Measurements from ENCODE around the gene CDHR2.

CDHR2 gene

GRCh38 chr5:176575066-176575465, 25.9 kb downstream of the CDHR2 start:
- no peak for FAIRE-seq

GRCh38 chr5:176575488-176576422, 26.6 kb downstream of the CDHR2 start:
- FAIRE-seq = no peak

GRCh38 chr5:176577312-176578176, 28.4 kb downstream of the CDHR2 start:
- no peak for FAIRE-seq

- FAIRE-seq = no peak
Measured at GRCh38 chr5:176578391-176578808, 29.3 kb downstream of the CDHR2 start.

DNA sequence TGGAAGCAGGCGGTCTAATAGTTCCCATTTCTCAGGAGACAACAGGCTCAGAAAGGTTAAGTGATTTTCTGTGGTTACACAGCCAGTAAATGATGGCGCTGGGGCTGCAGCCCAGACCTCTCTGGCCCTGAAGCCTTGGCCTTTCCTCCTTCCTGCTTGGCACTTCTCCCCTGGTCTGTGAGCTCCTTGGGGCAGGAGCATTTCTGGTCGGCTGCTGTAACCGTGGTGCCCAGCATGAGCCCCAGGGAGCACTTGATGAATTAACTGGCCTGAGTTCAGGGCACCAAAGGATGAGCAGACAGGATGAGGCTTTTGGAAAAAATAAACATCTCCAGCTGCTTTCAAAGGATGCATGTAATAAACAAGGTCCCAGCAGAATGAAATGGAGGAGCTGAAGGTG, 30.2 kb downstream of the CDHR2 start:
- no peak for FAIRE-seq

DNA sequence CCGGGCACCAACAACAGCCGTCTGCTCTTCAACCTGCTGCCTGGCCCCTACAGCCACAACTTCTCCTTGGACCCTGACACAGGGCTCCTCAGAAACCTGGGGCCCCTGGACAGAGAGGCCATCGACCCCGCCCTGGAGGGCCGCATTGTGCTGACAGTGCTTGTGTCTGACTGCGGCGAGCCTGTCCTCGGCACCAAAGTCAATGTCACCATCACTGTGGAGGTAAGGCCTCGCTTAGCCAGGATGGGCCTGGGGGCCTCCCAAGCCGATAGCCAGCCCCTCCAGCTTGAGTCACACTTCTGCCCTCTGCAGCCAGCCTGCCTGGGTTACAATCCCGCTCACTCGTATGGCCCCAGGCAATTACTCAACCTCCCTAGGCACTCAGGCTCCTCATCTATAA, 32.2 kb downstream of the CDHR2 start:
- FAIRE-seq = no peak

DNA sequence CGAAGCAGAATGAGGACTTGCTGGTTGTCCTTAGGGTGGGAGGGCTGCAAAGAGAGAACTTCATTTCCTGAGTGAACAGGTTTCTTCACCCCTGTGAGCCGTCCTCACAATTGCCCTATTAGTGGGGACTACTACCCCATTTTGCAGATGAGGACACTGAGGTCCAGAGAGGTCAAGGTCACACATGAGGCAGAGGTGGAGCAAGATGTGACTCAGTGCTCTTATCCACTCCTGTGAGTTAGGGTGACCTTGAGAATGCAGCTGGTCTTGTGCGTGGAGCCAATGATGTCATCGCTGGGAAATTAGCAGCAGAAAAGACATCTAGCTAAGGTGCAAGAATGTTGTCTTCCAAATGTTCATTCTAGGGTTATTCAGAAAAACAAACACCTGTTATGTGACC, 33.9 kb downstream of the CDHR2 start:
- no peak for FAIRE-seq

DNA sequence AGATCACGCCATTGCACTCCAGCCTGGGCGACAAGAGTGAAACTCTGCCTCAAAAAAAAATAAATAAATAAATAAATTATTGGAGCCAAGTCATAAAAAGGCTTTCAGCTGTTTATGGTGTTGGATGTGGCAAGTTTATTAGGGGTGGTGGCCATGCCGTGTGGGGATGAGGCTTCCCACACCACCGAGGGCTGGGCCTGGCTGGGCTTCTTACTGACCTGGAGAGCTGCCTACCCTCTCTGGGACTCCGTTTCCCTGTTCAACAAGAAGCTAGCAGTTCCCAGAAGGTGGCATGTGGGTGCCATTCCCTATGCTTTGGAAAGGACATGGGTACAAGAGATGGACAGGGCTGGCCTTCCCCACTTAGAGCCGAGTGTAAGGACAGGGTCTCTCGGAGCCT, 38.3 kb downstream of the CDHR2 start:
- FAIRE-seq = no peak

DNA sequence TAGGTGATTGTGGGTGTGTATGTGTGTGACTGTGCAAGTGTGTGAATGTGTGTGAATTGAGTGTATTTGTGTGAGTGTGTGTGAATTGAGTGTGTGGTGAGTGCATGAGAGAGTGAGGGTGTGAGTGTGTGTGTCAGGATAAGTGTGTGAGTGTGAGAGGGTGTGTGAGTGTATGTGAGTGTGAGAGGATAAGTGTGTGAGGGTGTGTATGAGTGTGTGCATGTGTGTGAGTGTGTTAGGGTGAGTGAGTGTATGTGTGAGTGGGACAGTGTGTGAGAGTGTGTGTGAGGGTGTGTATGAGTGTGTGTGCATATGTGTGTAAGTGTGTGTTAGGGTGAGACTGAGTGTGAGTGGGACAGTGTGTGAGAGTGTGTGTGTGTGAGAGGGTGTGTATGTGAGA, 39.2 kb downstream of the CDHR2 start:
- FAIRE-seq = no peak

DNA sequence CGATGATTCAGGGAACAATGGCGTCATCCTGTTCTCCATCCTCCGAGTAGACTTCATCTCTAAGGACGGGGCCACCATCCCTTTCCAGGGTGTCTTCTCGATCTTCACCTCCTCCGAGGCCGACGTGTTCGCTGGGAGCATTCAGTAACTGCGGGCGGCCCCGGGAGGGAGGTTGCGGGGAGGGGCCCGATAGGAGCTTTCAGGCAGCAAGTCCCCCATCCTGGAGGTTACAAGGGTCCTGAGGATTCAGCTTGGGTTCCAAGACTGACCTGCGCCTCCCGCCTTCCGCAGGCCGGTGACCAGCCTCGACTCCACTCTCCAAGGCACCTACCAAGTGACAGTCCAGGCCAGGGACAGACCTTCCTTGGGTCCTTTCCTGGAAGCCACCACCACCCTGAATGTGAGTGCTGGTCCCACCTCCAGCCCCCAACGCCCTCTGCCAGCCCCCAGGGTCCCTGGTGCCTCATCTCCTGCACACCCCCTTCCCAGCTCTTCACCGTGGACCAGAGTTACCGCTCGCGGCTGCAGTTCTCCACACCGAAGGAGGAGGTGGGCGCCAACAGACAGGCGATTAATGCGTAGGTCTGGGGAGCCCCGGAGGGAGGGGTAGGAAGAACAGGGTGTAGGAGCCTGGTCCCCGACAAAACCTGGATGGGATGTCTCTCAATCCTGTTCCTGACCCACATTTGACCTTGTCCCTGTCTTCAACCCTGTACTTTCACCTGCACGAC, 40.1 kb downstream of the CDHR2 start:
- no peak for FAIRE-seq

DNA sequence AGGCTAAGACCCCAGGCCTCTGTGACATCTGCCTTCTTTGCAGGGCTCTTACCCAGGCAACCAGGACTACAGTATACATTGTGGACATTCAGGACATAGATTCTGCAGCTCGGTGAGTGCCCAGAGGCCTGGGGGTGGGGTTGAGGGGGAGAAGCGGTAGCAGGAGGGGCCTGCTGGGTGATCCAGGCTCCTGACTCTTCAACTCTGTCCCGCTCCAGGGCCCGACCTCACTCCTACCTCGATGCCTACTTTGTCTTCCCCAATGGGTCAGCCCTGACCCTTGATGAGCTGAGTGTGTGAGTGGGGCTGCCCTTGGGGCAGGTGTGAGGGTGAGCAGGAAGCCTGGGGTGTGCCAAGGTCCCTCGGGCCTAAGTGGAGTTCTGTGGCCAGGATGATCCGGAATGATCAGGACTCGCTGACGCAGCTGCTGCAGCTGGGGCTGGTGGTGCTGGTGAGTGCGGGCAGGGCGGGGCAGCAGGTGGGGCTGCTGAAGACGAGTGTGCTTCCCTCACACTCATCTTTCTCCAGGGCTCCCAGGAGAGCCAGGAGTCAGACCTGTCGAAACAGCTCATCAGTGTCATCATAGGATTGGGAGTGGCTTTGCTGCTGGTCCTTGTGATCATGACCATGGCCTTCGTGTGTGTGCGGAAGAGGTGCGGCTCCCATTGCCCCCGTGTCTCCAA, 41.0 kb downstream of the CDHR2 start:
- no peak for FAIRE-seq

DNA sequence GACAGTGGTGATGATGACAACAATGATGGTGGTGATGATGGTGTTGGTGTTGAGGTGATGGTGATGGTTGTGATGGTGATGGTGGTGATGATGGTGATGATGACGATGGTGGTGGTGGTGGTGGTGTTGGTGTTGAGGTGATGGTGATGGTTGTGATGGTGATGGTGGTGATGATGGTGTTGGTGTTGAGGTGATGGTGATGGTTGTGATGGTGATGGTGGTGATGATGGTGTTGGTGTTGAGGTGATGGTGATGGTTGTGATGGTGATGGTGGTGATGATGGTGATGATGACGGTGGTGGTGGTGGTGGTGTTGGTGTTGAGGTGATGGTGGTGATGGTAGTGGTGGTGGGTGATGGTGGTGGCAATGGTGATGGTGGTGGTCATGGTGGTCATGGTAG, 42.5 kb downstream of the CDHR2 start:
- peak; percentile 53 for FAIRE-seq

DNA sequence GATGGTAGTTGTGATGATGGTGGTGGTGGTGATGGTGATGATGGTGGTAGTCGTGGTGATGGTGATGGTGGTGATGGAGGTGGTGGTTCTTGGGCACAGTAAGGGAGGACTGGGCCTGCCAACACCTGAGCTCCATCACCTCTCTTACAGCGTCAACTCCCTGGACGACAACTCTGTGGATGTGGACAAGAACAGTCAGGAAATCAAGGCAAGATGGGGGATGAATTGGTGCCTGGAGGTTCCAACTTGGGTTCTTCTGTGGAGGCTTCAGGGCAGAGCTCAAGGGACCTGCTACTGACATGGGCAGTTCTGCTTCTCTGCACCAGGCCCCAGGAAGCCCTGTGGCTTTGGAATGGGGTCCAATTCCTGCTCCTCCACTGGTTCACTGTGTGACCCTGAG, 43.4 kb downstream of the CDHR2 start:
- no peak for FAIRE-seq

GRCh38 chr5:176593273-176593869, 44.2 kb downstream of the CDHR2 start:
- FAIRE-seq = no peak

GRCh38 chr5:176594554-176594953, 45.4 kb downstream of the CDHR2 start:
- FAIRE-seq = no peak

- no peak for FAIRE-seq
Measured at GRCh38 chr5:176595386-176595943, 46.3 kb downstream of the CDHR2 start.

GRCh38 chr5:176596069-176596644, 47.0 kb downstream of the CDHR2 start:
- no peak for FAIRE-seq

DNA sequence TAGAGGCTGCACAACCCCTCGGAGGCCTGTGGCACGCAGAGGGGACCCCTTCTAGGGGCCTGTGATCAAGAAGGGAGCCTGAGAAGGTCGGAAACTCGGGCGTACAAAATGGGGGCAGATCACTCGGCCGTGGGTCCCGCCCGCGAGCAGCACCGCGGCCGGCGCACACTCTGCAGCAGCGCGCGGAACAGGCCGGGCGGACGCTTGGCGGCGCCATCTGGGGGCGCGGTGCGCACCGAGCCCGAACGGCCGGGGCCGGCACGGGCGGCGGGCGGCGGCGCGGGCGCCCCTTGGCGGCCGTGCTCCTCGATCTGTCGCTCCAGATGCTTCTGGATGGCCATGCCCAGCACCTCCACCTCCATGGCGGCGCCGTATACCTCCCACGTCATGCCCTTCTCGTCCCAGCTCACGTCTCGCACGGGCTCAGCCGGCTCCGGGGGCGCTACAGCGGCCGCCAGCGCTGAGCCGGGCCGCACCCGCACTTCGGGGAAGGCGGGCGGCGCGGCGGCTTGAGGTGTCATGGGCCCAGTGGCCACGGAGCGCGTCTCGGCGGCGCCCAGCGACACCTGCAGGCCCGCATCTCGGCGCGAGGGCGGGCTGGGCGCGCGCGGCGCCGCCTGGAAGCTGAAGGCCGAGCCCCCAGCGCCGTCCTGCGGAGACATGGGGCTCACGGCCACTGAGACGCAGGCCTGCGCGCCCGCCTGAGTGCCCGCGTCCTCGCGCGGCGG, 47.7 kb downstream of the CDHR2 start:
- no peak for FAIRE-seq

GRCh38 chr5:176597417-176598389, 48.6 kb downstream of the CDHR2 start:
- FAIRE-seq = no peak

Measured in TTC549 (cell line).